H9 (cell line): ENCODE results near the gene FAM53A. TPM values are rescaled to one million over a fixed set of nuclear protein-coding genes. Genes with fewer than 3 reads are reported as not detected.

Experiments used
- DNase-seq: peaks from one replicate; pipeline ENCODE4 v3.0.0-alpha.2; 2017
- H2AFZ ChIP-seq: one replicate; pipeline ENCODE4 v1.6.1; 2013; ENCODE audit warnings: mild to moderate bottlenecking, low read length, control low read depth, moderate library complexity
- H2AK5ac ChIP-seq: 2 replicates; pipeline ENCODE4 v1.6.1; 2013; ENCODE audit warnings: low read length, control low read depth, mixed read lengths; ENCODE audit not compliant: insufficient read length
- H2BK120ac ChIP-seq: one replicate; pipeline ENCODE4 v1.6.1; 2013; ENCODE audit warnings: low read depth, mild to moderate bottlenecking, low read length, control low read depth, inconsistent platforms; ENCODE audit not compliant: poor library complexity, severe bottlenecking
- H2BK12ac ChIP-seq: 2 replicates; pipeline ENCODE4 v1.6.1; 2013; ENCODE audit warnings: low read length, control low read depth, mixed read lengths, low read depth; ENCODE audit not compliant: insufficient read length
- H2BK15ac ChIP-seq: 2 replicates; pipeline ENCODE4 v1.6.1; 2013; ENCODE audit warnings: low read depth, low read length, control low read depth
- H2BK20ac ChIP-seq: one replicate; pipeline ENCODE4 v1.6.1; 2013; ENCODE audit warnings: low read depth, mild to moderate bottlenecking, low read length, control low read depth, inconsistent platforms; ENCODE audit not compliant: poor library complexity, severe bottlenecking
- H2BK5ac ChIP-seq: 2 replicates; pipeline ENCODE4 v1.6.1; 2013; ENCODE audit warnings: low read length, control low read depth, mixed read lengths; ENCODE audit not compliant: insufficient read length
- H3K14ac ChIP-seq: 2 replicates; pipeline ENCODE4 v1.6.1; 2013; ENCODE audit warnings: low read length, control low read depth; ENCODE audit not compliant: insufficient read depth
- H3K18ac ChIP-seq: 2 replicates; pipeline ENCODE4 v1.6.1; 2013; ENCODE audit warnings: low read depth, mild to moderate bottlenecking, mixed read lengths, low read length, control low read depth; ENCODE audit not compliant: insufficient read length
- H3K23ac ChIP-seq: 2 replicates; pipeline ENCODE4 v1.6.1; 2013; ENCODE audit warnings: low read length, control low read depth, mixed read lengths, low read depth; ENCODE audit not compliant: insufficient read length
- H3K23me2 ChIP-seq: 2 replicates; pipeline ENCODE4 v1.6.1; 2013; ENCODE audit warnings: low read depth, mild to moderate bottlenecking, mixed read lengths, low read length, control low read depth; ENCODE audit not compliant: insufficient read length, poor library complexity, severe bottlenecking
- H3K27ac ChIP-seq: 2 replicates; pipeline ENCODE4 v1.5.1; 2013; ENCODE audit warnings: low read length, control low read depth, mixed read lengths, low read depth; ENCODE audit not compliant: insufficient read length
- H3K27me3 ChIP-seq: 2 replicates; pipeline ENCODE4 v1.6.1; 2013; ENCODE audit warnings: low read length, control low read depth, inconsistent platforms; ENCODE audit not compliant: insufficient read depth
- H3K4ac ChIP-seq: 2 replicates; pipeline ENCODE4 v1.6.1; 2013; ENCODE audit warnings: low read depth, mild to moderate bottlenecking, control low read depth, inconsistent platforms, low read length, moderate library complexity
- H3K4me1 ChIP-seq: 2 replicates; pipeline ENCODE4 v1.6.1; 2013; ENCODE audit warnings: low read length, control low read depth, inconsistent platforms; ENCODE audit not compliant: insufficient read depth
- H3K4me2 ChIP-seq: 2 replicates; pipeline ENCODE4 v1.6.1; 2013; ENCODE audit warnings: low read length, control low read depth, mixed read lengths; ENCODE audit not compliant: insufficient read length, insufficient read depth
- H3K56ac ChIP-seq: 2 replicates; pipeline ENCODE4 v1.6.1; 2013; ENCODE audit warnings: low read depth, mild to moderate bottlenecking, mixed read lengths, low read length, control low read depth; ENCODE audit not compliant: insufficient read length
- H3K79me1 ChIP-seq: 2 replicates; pipeline ENCODE4 v1.6.1; 2013; ENCODE audit warnings: low read depth, mild to moderate bottlenecking, moderate library complexity, low read length, control low read depth, inconsistent platforms; ENCODE audit not compliant: insufficient read depth, poor library complexity, severe bottlenecking
- H3K79me2 ChIP-seq: 2 replicates; pipeline ENCODE4 v1.6.1; 2013; ENCODE audit warnings: low read length, control low read depth, inconsistent platforms; ENCODE audit not compliant: insufficient read depth
- H3K9ac ChIP-seq: 2 replicates; pipeline ENCODE4 v1.6.1; 2013; ENCODE audit warnings: low read length, control low read depth, mixed read lengths; ENCODE audit not compliant: insufficient read length; ENCODE audit errors: extremely low read depth
- H3K9me3 ChIP-seq: one replicate; pipeline ENCODE4 v1.6.1; 2013; ENCODE audit warnings: low read depth, low read length, inconsistent platforms; ENCODE audit not compliant: control insufficient read depth
- H3T11ph ChIP-seq: one replicate; pipeline ENCODE4 v1.6.1; 2013; ENCODE audit warnings: mild to moderate bottlenecking, low read length, control low read depth, inconsistent platforms
- H4K20me1 ChIP-seq: one replicate; pipeline ENCODE4 v1.6.1; 2013; ENCODE audit not compliant: control insufficient read depth, insufficient read length, insufficient read depth
- H4K5ac ChIP-seq: 2 replicates; pipeline ENCODE4 v1.6.1; 2013; ENCODE audit warnings: low read depth, mild to moderate bottlenecking, mixed read lengths, low read length, control low read depth; ENCODE audit not compliant: insufficient read length
- H4K8ac ChIP-seq: replicated peaks from 2 replicates; pipeline ENCODE4 v1.6.1; 2013; ENCODE audit warnings: low read length, control low read depth, mixed read lengths, low read depth; ENCODE audit not compliant: insufficient read length
- H4K91ac ChIP-seq: 2 replicates; pipeline ENCODE4 v1.6.1; 2013; ENCODE audit warnings: low read depth, mild to moderate bottlenecking, moderate library complexity, mixed read lengths, low read length, control low read depth; ENCODE audit not compliant: insufficient read length
- H3K27ac Mint-ChIP-seq, 3 experiments: 2 replicates in 2 of 3; 3 replicates in 1 of 3; pipeline ENCODE4 v1.8.0; 2020 to 2021; ENCODE audit warnings: mixed read lengths in 3 of 3, mild to moderate bottlenecking in 1 of 3, moderate library complexity in 1 of 3
- H3K27me3 Mint-ChIP-seq: 2 replicates; pipeline ENCODE4 v1.8.0; 2021; ENCODE audit warnings: low read depth, mild to moderate bottlenecking, moderate library complexity, mixed read lengths
- H3K36me3 Mint-ChIP-seq, 3 experiments: 2 replicates in 2 of 3; 3 replicates in 1 of 3; pipeline ENCODE4 v1.8.0; 2020 to 2021; ENCODE audit warnings: low read depth in 3 of 3, mixed read lengths in 3 of 3; ENCODE audit not compliant: insufficient read depth in 1 of 3
- H3K4me1 Mint-ChIP-seq, 2 experiments: 2 replicates each; pipeline ENCODE4 v1.8.0; 2020; ENCODE audit warnings: mixed read lengths in 2 of 2
- H3K4me3 Mint-ChIP-seq, 2 experiments: 2 replicates in 1 of 2; 3 replicates in 1 of 2; pipeline ENCODE4 v1.8.0; 2020 to 2021; ENCODE audit warnings: mild to moderate bottlenecking in 2 of 2, mixed read lengths in 2 of 2, moderate library complexity in 1 of 2
- H3K9me3 Mint-ChIP-seq, 2 experiments: 2 replicates in 1 of 2; 3 replicates in 1 of 2; pipeline ENCODE4 v1.8.0; 2020; ENCODE audit warnings: mild to moderate bottlenecking in 2 of 2, mixed read lengths in 2 of 2, moderate library complexity in 1 of 2
- WGBS: extraction: QIAGEN DNeasy Blood & Tissue Kit; methylation state at CpG from one replicate; pipeline ENCODE4 v1.1.7; 2013; ENCODE audit warnings: missing lambda C conversion rate, low lambda C conversion rate, mixed read lengths; ENCODE audit not compliant: insufficient read length; ENCODE audit errors: extremely low coverage; 5-methylcytosine and 5-hydroxymethylcytosine counted together
- total RNA-seq: library from RNA; stranded (reverse); gene quantifications from 2 replicates; pipeline ENCODE4 v1.2.1, GENCODE V29; 2021
- TF ChIP-seq, protein P1 (sequence below): fragments of 200-600 bp; sonication (generic); conservative IDR thresholded peaks from 3 replicates; pipeline ENCODE4 v1.8.0; 2021; ENCODE audit warnings: antibody characterized with exemption, mild to moderate bottlenecking

FAM53A gene
- total RNA-seq, 1 experiment from 2014 or later, result 2.4 TPM

DNA sequence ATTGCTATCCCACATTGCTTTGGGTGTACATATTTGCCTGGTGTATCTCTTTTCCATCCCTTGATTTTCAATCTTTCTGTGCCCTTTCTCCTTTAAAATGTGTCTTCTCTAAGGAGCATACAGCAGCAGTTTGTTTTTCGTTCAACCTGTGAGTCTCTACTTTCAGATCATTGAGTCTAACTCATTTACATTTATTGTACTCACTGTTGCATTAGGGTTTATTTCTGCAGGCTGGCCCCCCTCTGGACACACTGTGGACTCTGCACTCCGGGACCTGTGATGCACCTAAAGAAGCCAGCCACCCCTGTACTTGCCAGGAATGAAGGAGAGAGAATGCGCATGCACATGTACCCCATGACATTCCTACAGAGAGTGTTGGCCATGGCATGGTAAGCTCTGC, 93.0 kb downstream of the FAM53A start:
- no peaks in the 10 kb centered on the region for H3K9me3 ChIP-seq
- H3T11ph ChIP-seq, result no peak overlapping the region
- TF ChIP-seq, protein P1, sequence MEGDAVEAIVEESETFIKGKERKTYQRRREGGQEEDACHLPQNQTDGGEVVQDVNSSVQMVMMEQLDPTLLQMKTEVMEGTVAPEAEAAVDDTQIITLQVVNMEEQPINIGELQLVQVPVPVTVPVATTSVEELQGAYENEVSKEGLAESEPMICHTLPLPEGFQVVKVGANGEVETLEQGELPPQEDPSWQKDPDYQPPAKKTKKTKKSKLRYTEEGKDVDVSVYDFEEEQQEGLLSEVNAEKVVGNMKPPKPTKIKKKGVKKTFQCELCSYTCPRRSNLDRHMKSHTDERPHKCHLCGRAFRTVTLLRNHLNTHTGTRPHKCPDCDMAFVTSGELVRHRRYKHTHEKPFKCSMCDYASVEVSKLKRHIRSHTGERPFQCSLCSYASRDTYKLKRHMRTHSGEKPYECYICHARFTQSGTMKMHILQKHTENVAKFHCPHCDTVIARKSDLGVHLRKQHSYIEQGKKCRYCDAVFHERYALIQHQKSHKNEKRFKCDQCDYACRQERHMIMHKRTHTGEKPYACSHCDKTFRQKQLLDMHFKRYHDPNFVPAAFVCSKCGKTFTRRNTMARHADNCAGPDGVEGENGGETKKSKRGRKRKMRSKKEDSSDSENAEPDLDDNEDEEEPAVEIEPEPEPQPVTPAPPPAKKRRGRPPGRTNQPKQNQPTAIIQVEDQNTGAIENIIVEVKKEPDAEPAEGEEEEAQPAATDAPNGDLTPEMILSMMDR, result no peak
- H3K27me3 Mint-ChIP-seq, result peaks cover 17% of the 10 kb centered on the region
- H4K20me1 ChIP-seq, result no peaks in the 10 kb centered on the region
- H2BK15ac ChIP-seq, result no peak overlapping the region
- no peak overlapping the region for H4K5ac ChIP-seq
- no peak overlapping the region for H3K27ac Mint-ChIP-seq
- no peak overlapping the region for H4K91ac ChIP-seq
- H2BK120ac ChIP-seq, result no peak overlapping the region
- no peak overlapping the region for H3K56ac ChIP-seq
- H3K4me1 Mint-ChIP-seq, result peaks cover 3 to 9% of the 10 kb centered on the region in 2 experiments; a peak in 3 of 4 replicates
- H3K4me1 ChIP-seq, result no peaks in the 10 kb centered on the region
- peaks cover 14 to 21% of the 10 kb centered on the region in 2 experiments; a peak in 4 of 5 replicates for H3K9me3 Mint-ChIP-seq
- H3K36me3 Mint-ChIP-seq, result peaks cover 2 to 4% (median 2%) of the 10 kb centered on the region in 3 experiments; a peak in 3 of 7 replicates
- no peak overlapping the region for H2AK5ac ChIP-seq
- H3K23me2 ChIP-seq, result no peaks in the 10 kb centered on the region
- H3K79me2 ChIP-seq, result no peaks in the 10 kb centered on the region
- H3K4me3 Mint-ChIP-seq, result no peak overlapping the region
- WGBS, result no CpG with 5 or more reads among the region's 3 CpGs
- no peak overlapping the region for H3K14ac ChIP-seq
- H2BK12ac ChIP-seq, result no peak overlapping the region
- no peak overlapping the region for H3K9ac ChIP-seq
- no peak overlapping the region for H3K27ac ChIP-seq
- H4K8ac ChIP-seq, result no peak overlapping the region
- no peak overlapping the region for H3K23ac ChIP-seq
- no peak for DNase-seq
- no peak overlapping the region for H2BK20ac ChIP-seq
- no peak overlapping the region for H3K4ac ChIP-seq
- no peak overlapping the region for H3K18ac ChIP-seq
- H2BK5ac ChIP-seq, result no peak overlapping the region
- H3K4me2 ChIP-seq, result no peak overlapping the region
- H2AFZ ChIP-seq, result no peak overlapping the region
- no peaks in the 10 kb centered on the region for H3K27me3 ChIP-seq
- H3K79me1 ChIP-seq, result no peaks in the 10 kb centered on the region
